Measurements from ENCODE around the gene MT1E. TPM values are rescaled to one million over a fixed set of nuclear protein-coding genes. Genes with fewer than 3 reads are reported as not detected.

Gene MT1E
- total and polyA plus RNA-seq, 11 donors, result 33.3 to 192 (median 103) TPM

DNA sequence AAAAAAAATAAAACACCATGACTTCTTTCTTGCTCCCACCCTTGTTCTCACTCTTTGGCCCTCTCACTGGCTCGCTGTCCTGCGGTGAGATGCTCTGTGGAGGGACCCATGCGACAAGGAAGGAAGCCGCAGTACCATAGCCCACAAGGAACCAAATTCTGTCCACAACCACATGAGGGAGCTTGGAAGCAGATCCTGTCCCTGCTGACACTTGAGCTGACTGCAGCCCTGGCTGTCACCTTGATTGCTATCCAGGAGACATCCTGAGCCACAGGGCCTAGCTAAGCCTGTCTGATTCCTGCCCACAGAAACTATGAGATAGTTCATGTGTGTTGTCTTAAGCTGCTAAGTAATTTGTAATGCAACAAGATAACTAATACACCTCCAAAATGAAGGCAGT lies 22.0 kb upstream of the MT1E start:
- intact Hi-C loops (cut with DNase I), result loop anchor here in 9 of 10 donors (1.0 to 10.0 kb wide), 8 partner anchors 86 to 181 kb away; no protein-coding TSS in a partner anchor
- peaks cover 0 to 31% (median 23%) of the 10 kb centered on the region in 12 donors for H3K4me1 ChIP-seq
- DNase-seq, result peak in 4 of 5 donors; percentile 57 to 77 (median 64)
- TF ChIP-seq, protein P1, sequence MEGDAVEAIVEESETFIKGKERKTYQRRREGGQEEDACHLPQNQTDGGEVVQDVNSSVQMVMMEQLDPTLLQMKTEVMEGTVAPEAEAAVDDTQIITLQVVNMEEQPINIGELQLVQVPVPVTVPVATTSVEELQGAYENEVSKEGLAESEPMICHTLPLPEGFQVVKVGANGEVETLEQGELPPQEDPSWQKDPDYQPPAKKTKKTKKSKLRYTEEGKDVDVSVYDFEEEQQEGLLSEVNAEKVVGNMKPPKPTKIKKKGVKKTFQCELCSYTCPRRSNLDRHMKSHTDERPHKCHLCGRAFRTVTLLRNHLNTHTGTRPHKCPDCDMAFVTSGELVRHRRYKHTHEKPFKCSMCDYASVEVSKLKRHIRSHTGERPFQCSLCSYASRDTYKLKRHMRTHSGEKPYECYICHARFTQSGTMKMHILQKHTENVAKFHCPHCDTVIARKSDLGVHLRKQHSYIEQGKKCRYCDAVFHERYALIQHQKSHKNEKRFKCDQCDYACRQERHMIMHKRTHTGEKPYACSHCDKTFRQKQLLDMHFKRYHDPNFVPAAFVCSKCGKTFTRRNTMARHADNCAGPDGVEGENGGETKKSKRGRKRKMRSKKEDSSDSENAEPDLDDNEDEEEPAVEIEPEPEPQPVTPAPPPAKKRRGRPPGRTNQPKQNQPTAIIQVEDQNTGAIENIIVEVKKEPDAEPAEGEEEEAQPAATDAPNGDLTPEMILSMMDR (IDR thresholded peaks at IDR 0.05), result peak; percentile 37 to 69 (median 56)
- TF ChIP-seq POLR2A (IDR thresholded peaks at IDR 0.05), result no peak
- WGBS, 4 donors, result 23 to 43% (median 31%) methylated on average over 4 of the region's 4 CpGs
- peaks cover 0 to 4% (median 0%) of the 10 kb centered on the region in 9 donors for H3K27me3 ChIP-seq
- ATAC-seq, result peak in 3 of 4 donors; percentile 12 to 30 (median 29)
- H3K27ac ChIP-seq, result peak overlapping the region in 2 of 12 donors; percentile 22 to 43
- no peaks in the 10 kb centered on the region for H3K36me3 ChIP-seq
- H3K9me3 ChIP-seq, result no peaks in the 10 kb centered on the region
- H3K4me3 ChIP-seq, result no peak overlapping the region

DNA sequence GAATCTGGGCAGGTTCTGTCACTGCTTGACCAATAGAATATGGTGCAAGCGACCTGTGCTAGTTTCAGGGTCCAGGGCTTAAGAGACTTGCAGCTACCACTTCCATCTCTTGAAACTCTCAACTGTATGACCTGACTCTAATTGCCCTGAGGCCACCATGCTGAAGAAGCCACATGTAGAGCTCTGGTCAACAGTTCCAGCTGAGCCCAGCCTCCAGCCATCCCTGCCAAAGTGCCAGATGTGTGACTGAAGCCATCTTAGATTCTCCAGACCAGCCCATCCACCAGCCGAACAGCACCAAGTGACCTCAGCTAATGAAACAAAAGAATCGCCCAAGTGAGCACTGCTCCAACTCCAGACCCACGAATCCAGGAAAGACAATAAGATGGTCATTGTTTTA lies 20.6 kb upstream of the MT1E start:
- intact Hi-C loops (cut with DNase I), result loop anchor here (5.0 to 10.0 kb wide), 8 partner anchors 37 to 180 kb away; partner anchors contain the start of gene MT1X (in 6 of the 10)
- H3K4me3 ChIP-seq, result no peak overlapping the region
- peaks cover 0 to 4% (median 0%) of the 10 kb centered on the region in 9 donors for H3K27me3 ChIP-seq
- H3K36me3 ChIP-seq, result no peaks in the 10 kb centered on the region
- 77 to 92% (median 90%) methylated on average over 4 of the region's 4 CpGs for WGBS, 4 donors
- peak overlapping the region in 4 of 12 donors; percentile 91 to 97 (median 96) for H3K27ac ChIP-seq
- no peaks in the 10 kb centered on the region for H3K9me3 ChIP-seq
- ATAC-seq (no peak), DNase-seq (no peak)
- peaks cover under 1 to 45% (median 34%) of the 10 kb centered on the region in 12 donors for H3K4me1 ChIP-seq
- TF ChIP-seq, protein P1 (IDR thresholded peaks at IDR 0.05), result no peak
- TF ChIP-seq POLR2A (IDR thresholded peaks at IDR 0.05), result no peak

DNA sequence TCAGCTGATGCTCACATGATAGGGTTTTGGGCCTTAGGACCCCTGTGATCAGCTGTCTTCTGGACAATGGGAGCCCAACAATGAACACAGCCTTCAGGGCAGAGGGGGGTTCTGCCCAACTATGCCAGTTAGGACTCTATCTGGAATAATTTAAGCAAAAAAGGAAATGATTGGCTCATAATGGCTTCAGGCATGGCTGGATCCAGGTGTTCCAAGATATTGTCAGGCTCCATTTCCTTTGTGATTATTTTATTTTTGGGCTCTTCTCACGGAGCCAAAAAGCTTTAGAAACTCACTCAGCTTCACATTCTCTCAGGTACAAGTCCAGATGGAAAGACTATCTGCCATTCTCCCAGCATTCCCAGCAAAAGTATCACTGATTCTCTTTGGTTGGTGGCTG lies 20.1 kb upstream of the MT1E start:
- Histone ChIP-seq H3K27me3 (peaks cover 0 to 4% (median 0%) of the 10 kb centered on the region in 9 donors), H3K36me3 (no peaks in the 10 kb centered on the region), H3K9me3 (no peaks in the 10 kb centered on the region), H3K4me3 (no peak overlapping the region), H3K4me1 (peaks cover 5 to 50% (median 39%) of the 10 kb centered on the region in 12 donors), H3K27ac (peak overlapping the region in 11 of 12 donors; percentile 86 to 99 (median 96))
- 67 to 88% (median 78%) methylated on average over 1 of the region's 1 CpG for WGBS, 4 donors
- ATAC-seq, result no peak
- DNase-seq, result no peak
- intact Hi-C loops (cut with DNase I), result loop anchor here in 9 of 10 donors (5.0 to 10.0 kb wide), 5 partner anchors 37 to 179 kb away; partner anchors contain the start of gene MT1X (in 6 of the 9)
- TF ChIP-seq, protein P1 (IDR thresholded peaks at IDR 0.05), result no peak
- TF ChIP-seq POLR2A (IDR thresholded peaks at IDR 0.05), result no peak

DNA sequence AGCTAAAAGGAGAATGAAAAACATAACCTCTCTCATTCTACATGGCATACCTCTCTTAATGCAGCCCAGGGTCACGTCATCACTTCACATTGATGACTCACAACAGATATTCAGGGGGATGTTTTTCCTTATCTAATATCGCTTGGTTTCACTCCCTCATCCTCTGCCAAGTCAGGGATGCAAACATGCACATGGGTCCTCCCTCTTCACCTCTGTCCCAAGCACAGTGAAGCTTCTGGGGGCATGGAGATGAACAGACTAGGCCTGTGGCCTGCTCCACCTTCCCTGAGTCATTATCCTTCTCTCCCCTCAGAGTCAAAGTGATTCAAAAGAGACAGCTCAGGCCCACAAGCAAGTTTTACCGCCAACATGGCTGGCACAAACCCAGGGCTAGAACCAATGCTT lies 19.5 kb upstream of the MT1E start:
- Histone ChIP-seq H3K27me3 (peaks cover 0 to 2% (median 0%) of the 10 kb centered on the region in 9 donors), H3K27ac (peak overlapping the region; percentile 86 to 99 (median 96)), H3K4me3 (no peak overlapping the region), H3K36me3 (no peaks in the 10 kb centered on the region), H3K9me3 (no peaks in the 10 kb centered on the region), H3K4me1 (peaks cover 8 to 56% (median 45%) of the 10 kb centered on the region in 12 donors)
- no peak for ATAC-seq
- DNase-seq, result peak in 2 of 5 donors; percentile 41 to 46
- TF ChIP-seq POLR2A (IDR thresholded peaks at IDR 0.05), result no peak
- TF ChIP-seq, protein P1 (IDR thresholded peaks at IDR 0.05), result no peak
- 43 to 61% (median 56%) methylated on average over 3 of the region's 3 CpGs for WGBS, 4 donors
- intact Hi-C loops (cut with DNase I), result loop anchor here (2.0 to 10.0 kb wide), 6 partner anchors 27 to 179 kb away; partner anchors contain the start of genes MT1X (in 6 of the 10) and MT1M (in 1 of the 10)
